SK-N-SH (cell line): ENCODE data around the gene GALNT18.

Experiments used
- MXI1 ChIP-seq: IDR thresholded peaks from 2 replicates; pipeline ENCODE4 v1.6.1; 2012; ENCODE audit warnings: mild to moderate bottlenecking, low read depth, low read length, improper control_type of control experiment
- POLR2AphosphoS5 ChIP-seq: IDR thresholded peaks from 2 replicates; pipeline ENCODE4 v1.6.1; 2012; ENCODE audit warnings: low read depth, low read length
- TF ChIP-seq, protein P1 (sequence below): fragments of 200-600 bp; sonication (generic); IDR thresholded peaks from 2 replicates; pipeline ENCODE4 v1.6.1; 2017; ENCODE audit warnings: antibody characterized with exemption, mild to moderate bottlenecking, moderate library complexity

DNA sequence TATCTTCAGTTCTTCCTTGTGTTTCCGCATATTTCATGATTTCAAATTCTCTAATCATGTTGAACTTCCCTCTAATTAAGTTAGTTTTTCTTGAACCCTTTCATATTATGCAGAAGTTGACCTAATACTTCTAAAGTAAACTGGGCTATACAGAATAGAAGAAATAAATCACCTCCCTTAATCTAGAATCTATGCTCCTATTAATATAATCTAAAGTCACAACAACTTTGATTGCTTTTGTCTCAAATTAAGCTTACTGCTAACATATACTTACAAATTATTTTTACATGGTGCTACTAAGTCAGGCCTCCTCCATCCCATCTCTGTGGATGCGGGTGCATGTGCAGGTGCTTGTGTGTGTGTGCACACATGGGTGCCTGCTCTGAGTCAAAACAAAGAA lies 241.5 kb downstream of the GALNT18 start:
- TF ChIP-seq MXI1 (no peak), POLR2AphosphoS5 (no peak)
- TF ChIP-seq, protein P1, sequence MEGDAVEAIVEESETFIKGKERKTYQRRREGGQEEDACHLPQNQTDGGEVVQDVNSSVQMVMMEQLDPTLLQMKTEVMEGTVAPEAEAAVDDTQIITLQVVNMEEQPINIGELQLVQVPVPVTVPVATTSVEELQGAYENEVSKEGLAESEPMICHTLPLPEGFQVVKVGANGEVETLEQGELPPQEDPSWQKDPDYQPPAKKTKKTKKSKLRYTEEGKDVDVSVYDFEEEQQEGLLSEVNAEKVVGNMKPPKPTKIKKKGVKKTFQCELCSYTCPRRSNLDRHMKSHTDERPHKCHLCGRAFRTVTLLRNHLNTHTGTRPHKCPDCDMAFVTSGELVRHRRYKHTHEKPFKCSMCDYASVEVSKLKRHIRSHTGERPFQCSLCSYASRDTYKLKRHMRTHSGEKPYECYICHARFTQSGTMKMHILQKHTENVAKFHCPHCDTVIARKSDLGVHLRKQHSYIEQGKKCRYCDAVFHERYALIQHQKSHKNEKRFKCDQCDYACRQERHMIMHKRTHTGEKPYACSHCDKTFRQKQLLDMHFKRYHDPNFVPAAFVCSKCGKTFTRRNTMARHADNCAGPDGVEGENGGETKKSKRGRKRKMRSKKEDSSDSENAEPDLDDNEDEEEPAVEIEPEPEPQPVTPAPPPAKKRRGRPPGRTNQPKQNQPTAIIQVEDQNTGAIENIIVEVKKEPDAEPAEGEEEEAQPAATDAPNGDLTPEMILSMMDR: no peak
